HepG2 (cell line): ENCODE measurements around the gene ZIC2. TPM values are rescaled to one million over a fixed set of nuclear protein-coding genes. Genes with fewer than 3 reads are reported as not detected.
"Not testable (repeated sequence)": the region's sequence is repeated elsewhere in the genome, so short reads cannot be mapped to it uniquely, and the experiment has no call there.

Experiments used
- ATAC-seq: fragments of 200-7000 bp; cut with Tn5 transposase; 3 replicates; pipeline ENCODE4 v1.9.1; 2020; ENCODE audit warnings: mild to moderate bottlenecking, moderate library complexity
- BruUV-seq: library from RNA; stranded (reverse); fragments of 400-500 nt; replicated peaks from 2 replicates; lab custom pipeline; 2021; lab: Mats Ljungman, UMichigan
- CTCF ChIA-PET: fragments of 300-600 bp; formaldehyde crosslinking; extraction: SDS; loops from one replicate; lab custom pipeline; 2021; ENCODE audit warnings: low total read pairs, inconsistent platforms, low intra/inter-chr PET ratio; lab: Yijun Ruan, JAX
- POLR2A ChIA-PET: fragments of 350-600 bp; sonication (Branson Sonifier 250); formaldehyde crosslinking; loops from one replicate; lab custom pipeline; 2020; ENCODE audit warnings: antibody characterized with exemption, inconsistent platforms; lab: Yijun Ruan, JAX
- DNase-seq: peaks from one replicate; pipeline ENCODE4 v3.0.0-alpha.2; 2015; ENCODE audit warnings: low spot score
- FAIRE-seq: peaks from 3 replicates; lab custom pipeline; 2011; peaks lifted over from hg19 to GRCh38; lab: Jason Lieb, UNC
- H2AFZ ChIP-seq: one replicate; pipeline ENCODE4 v1.6.1; 2011; ENCODE audit warnings: low read length, inconsistent platforms
- H3K27ac ChIP-seq: fragments of 300-600 bp; 3 replicates; pipeline ENCODE4 v1.8.0; 2011; ENCODE audit warnings: mixed run types, mild to moderate bottlenecking, mixed read lengths, low read length, inconsistent platforms; ENCODE audit not compliant: insufficient read depth; ENCODE audit errors: extremely low read length
- H3K27me3 ChIP-seq, 2 experiments: fragments of 200-600 bp in 1 of 2; 2 replicates in 1 of 2; 3 replicates in 1 of 2; pipeline versions ENCODE4 v1.6.0 to v1.8.0; 2011; ENCODE audit warnings: low read length in 2 of 2, mild to moderate bottlenecking in 2 of 2, moderate library complexity in 2 of 2, inconsistent platforms in 1 of 2; ENCODE audit not compliant: insufficient read depth in 2 of 2, control insufficient read depth in 1 of 2
- H3K36me3 ChIP-seq, 2 experiments: fragments of 200-600 bp in 1 of 2; replicated peaks in 1 of 2; 2 replicates in 1 of 2; 3 replicates in 1 of 2; pipeline versions ENCODE4 v1.5.1 to v1.8.0; 2011; ENCODE audit warnings: low read length in 2 of 2, inconsistent platforms in 1 of 2; ENCODE audit not compliant: insufficient read depth in 2 of 2, control insufficient read depth in 1 of 2
- H3K4me1 ChIP-seq: 2 replicates; pipeline ENCODE4 v1.5.1; 2012; ENCODE audit warnings: low read length, inconsistent platforms; ENCODE audit not compliant: insufficient read depth
- H3K4me2 ChIP-seq: 2 replicates; pipeline ENCODE4 v1.6.0; 2011; ENCODE audit warnings: low read depth, low read length, inconsistent platforms
- H3K4me3 ChIP-seq, 3 experiments: fragments of 200-600 bp in 1 of 3; sonication (generic), shearing (Covaris generic) in 1 of 3; replicated peaks in 1 of 3; 2 replicates each; pipeline ENCODE4 v1.5.1; 2011 to 2016; ENCODE audit warnings: low read length in 3 of 3, inconsistent platforms in 2 of 3, low read depth in 2 of 3, mild to moderate bottlenecking in 2 of 3, control low read depth in 1 of 3, mixed read lengths in 1 of 3; ENCODE audit not compliant: insufficient read depth in 1 of 3
- H3K79me2 ChIP-seq: one replicate; pipeline ENCODE4 v1.6.1; 2011; ENCODE audit warnings: low read length, inconsistent platforms; ENCODE audit not compliant: insufficient read depth
- H3K9ac ChIP-seq: 2 replicates; pipeline ENCODE4 v1.6.0; 2011; ENCODE audit warnings: mild to moderate bottlenecking, low read depth, low read length, inconsistent platforms; ENCODE audit not compliant: insufficient read depth
- H3K9me3 ChIP-seq: 2 replicates; pipeline ENCODE4 v1.5.1; 2012; ENCODE audit warnings: mild to moderate bottlenecking, low read length
- H4K20me1 ChIP-seq: 2 replicates; pipeline ENCODE4 v1.6.0; 2011; ENCODE audit warnings: inconsistent platforms, mild to moderate bottlenecking, low read length, moderate library complexity; ENCODE audit not compliant: insufficient read depth
- BRD4 ChIP-seq: sonication (generic); formaldehyde crosslinking; IDR thresholded peaks from 2 replicates; pipeline ENCODE4 v1.4.0; 2020; ENCODE audit warnings: missing genetic modification reagents
- FLYWCH1 ChIP-seq: sonication (generic); formaldehyde crosslinking; IDR thresholded peaks from 2 replicates; pipeline ENCODE4 v1.8.1; 2023; ENCODE audit warnings: mild to moderate bottlenecking, missing genetic modification reagents
- HNF4A ChIP-seq: sonication (generic); formaldehyde crosslinking; IDR thresholded peaks from 2 replicates; pipeline ENCODE4 v1.4.0; 2020; ENCODE audit warnings: missing genetic modification reagents
- HNRNPH1 ChIP-seq: fragments of 200-400 bp; formaldehyde crosslinking; optimal IDR thresholded peaks from 2 replicates; pipeline ENCODE3; 2017; ENCODE audit warnings: mild to moderate bottlenecking, low read depth, low read length
- ZNF746 ChIP-seq: sonication (generic); formaldehyde crosslinking; IDR thresholded peaks from 2 replicates; pipeline ENCODE4 v1.8.0; 2022; ENCODE audit warnings: mild to moderate bottlenecking, missing genetic modification reagents
- ZNF776 ChIP-seq: sonication (generic); formaldehyde crosslinking; IDR thresholded peaks from 2 replicates; pipeline ENCODE4 v1.4.0; 2020; ENCODE audit warnings: mild to moderate bottlenecking, missing genetic modification reagents
- WGBS: methylation state at CpG from one replicate; pipeline ENCODE4 v1.1.6; 2017; ENCODE audit warnings: low lambda C conversion rate; 5-methylcytosine and 5-hydroxymethylcytosine counted together
- in situ Hi-C: cut with HindIII; loops from 2 replicates; pipeline ENCODE4 v1.10.0; 2017; ENCODE audit warnings: low pct_unique_long_range_greater_than_20kb; ENCODE audit not compliant: extremely low pct_ligation_motif_present
- intact Hi-C: fragments of 100-400 bp; cut with micrococcal nuclease; formaldehyde crosslinking; loops from one replicate; pipeline ENCODE4 v1.10.0; 2022; ENCODE audit not compliant: unreplicated experiment
- polyA plus RNA-seq, 8 experiments: library from polyadenylated mRNA; depleted of rRNA in 3 of 8; stranded (reverse) in 7 of 8; unstranded in 1 of 8; fragments of >200 nt; fragmentation: Illumina TruSeq in 4 of 8; extraction: Trizol in 4 of 8; gene quantifications; 2 replicates each; pipeline versions ENCODE4 v1.2.1 to v1.2.3, GENCODE V29; 2011 to 2016; ENCODE audit warnings: low read depth in 4 of 8, missing spikeins in 1 of 8, mixed read lengths in 1 of 8; ENCODE audit not compliant: insufficient read depth in 1 of 8
- total RNA-seq, 5 experiments: library from RNA; depleted of rRNA; stranded (reverse); fragments of >200 nt; fragmentation: Illumina TruSeq; extraction: Trizol; gene quantifications; 2 replicates each; pipeline ENCODE4 v1.2.3, GENCODE V29; 2016; ENCODE audit warnings: low read depth in 1 of 5

ZIC2 gene
- total and polyA plus RNA-seq, 2 of the 13 experiments (the other 11 are each of a cell fraction or from before 2014, with no cell fraction given): 0.13 TPM; not detected in 1

- no peak for DNase-seq
- peaks cover 9 to 68% of the 10 kb centered on the region in 2 experiments; a peak in 4 of 5 replicates for H3K27me3 ChIP-seq
- H3K27ac ChIP-seq: no peak overlapping the region
- intact Hi-C loops: no loop called here
- H3K4me1 ChIP-seq: peaks cover 21% of the 10 kb centered on the region
- TF ChIP-seq ZNF746 (no peak), HNF4A (CRISPR knock-in tag) (peak; percentile 13; the same call in 1 of the 2 replicates)
- TF ChIP-seq, all 625 proteins: peak for 1
- ChIA-PET CTCF (no interaction called here), POLR2A (no interaction called here)
- WGBS: 21% methylated on average over 10 of the region's 10 CpGs
- Histone ChIP-seq H3K4me2 (no peak overlapping the region), H3K36me3 (no peaks in the 10 kb centered on the region), H2AFZ (no peak overlapping the region), H3K79me2 (no peaks in the 10 kb centered on the region), H3K9me3 (no peaks in the 10 kb centered on the region), H3K9ac (no peak overlapping the region), H4K20me1 (no peaks in the 10 kb centered on the region), H3K4me3 (no peak overlapping the region)
- in situ Hi-C loops: no loop called here
- no TSS peak for BruUV-seq
- no peak for FAIRE-seq
- no peak for ATAC-seq
Observed at GRCh38 chr13:99948907-99949678, 32.5 kb upstream of the ZIC2 start.

GRCh38 chr13:99949679-99950413 is 31.7 kb upstream of the ZIC2 start:
- H3K4me2 ChIP-seq: no peak overlapping the region
- H3K79me2 ChIP-seq: no peaks in the 10 kb centered on the region
- CTCF ChIA-PET: no interaction called here
- TF ChIP-seq HNRNPH1 (no peak), FLYWCH1 (no peak), BRD4 (no peak), ZNF776 (CRISPR knock-in tag) (no peak)
- H3K27ac ChIP-seq: no peak overlapping the region
- no peak overlapping the region for H3K4me3 ChIP-seq
- H3K9me3 ChIP-seq: no peaks in the 10 kb centered on the region
- no peak overlapping the region for H2AFZ ChIP-seq
- no peaks in the 10 kb centered on the region for H4K20me1 ChIP-seq
- H3K36me3 ChIP-seq: no peaks in the 10 kb centered on the region
- in situ Hi-C loops (no loop called here), intact Hi-C loops (no loop called here)
- H3K9ac ChIP-seq: no peak overlapping the region
- no peak for FAIRE-seq
- no peak for DNase-seq
- H3K4me1 ChIP-seq: peaks cover 21% of the 10 kb centered on the region
- BruUV-seq: no TSS peak
- ATAC-seq: no peak; the same call in 2 of the 3 replicates
- WGBS: 29% methylated on average over 8 of the region's 8 CpGs
- POLR2A ChIA-PET: no interaction called here
- H3K27me3 ChIP-seq: peaks cover 7 to 69% of the 10 kb centered on the region in 2 experiments; a peak in 4 of 5 replicates

- H3K79me2 ChIP-seq, CTCF ChIA-PET, DNase-seq, H3K36me3 ChIP-seq, ATAC-seq, in situ Hi-C loops, BruUV-seq, H2AFZ ChIP-seq, H3K9ac ChIP-seq, FAIRE-seq, H3K4me2 ChIP-seq, H3K4me3 ChIP-seq, intact Hi-C loops, POLR2A ChIA-PET, H3K9me3 ChIP-seq, H3K27ac ChIP-seq, H4K20me1 ChIP-seq: not testable (repeated sequence)
- 60% methylated on average over 1 of the region's 1 CpG for WGBS
- peaks cover 36% of the 10 kb centered on the region for H3K4me1 ChIP-seq
- H3K27me3 ChIP-seq: peaks cover 7 to 77% of the 10 kb centered on the region in 2 experiments; a peak in 4 of 5 replicates
Observed at GRCh38 chr13:99951666-99952065, 29.9 kb upstream of the ZIC2 start.
